B cell (primary cell): ENCODE data around the gene PIK3IP1.

Experiments
- CTCF ChIP-seq: fragments of 200-600 bp; IDR thresholded peaks from one replicate; pipeline ENCODE4 v1.8.0; 2022; ENCODE audit warnings: antibody characterized with exemption, mild to moderate bottlenecking
- EZH2 ChIP-seq: IDR thresholded peaks from 2 replicates; pipeline ENCODE4 v1.6.1; 2012; ENCODE audit warnings: borderline replicate concordance, low read depth, mild to moderate bottlenecking, moderate library complexity, low read length; ENCODE audit not compliant: insufficient read depth, poor library complexity, severe bottlenecking

GRCh38 chr22:31241936-31242335 is 50.4 kb downstream of the PIK3IP1 start:
- TF ChIP-seq CTCF, result no peak
- no peak for TF ChIP-seq EZH2
